H9 (cell line): Measurements from ENCODE around the gene FRY. TPM values are rescaled to one million over a fixed set of nuclear protein-coding genes. Genes with fewer than 3 reads are reported as not detected.

Source experiments
- DNase-seq: peaks from one replicate; pipeline ENCODE4 v3.0.0-alpha.2; 2017
- H2AFZ ChIP-seq: one replicate; pipeline ENCODE4 v1.6.1; 2013; ENCODE audit warnings: mild to moderate bottlenecking, low read length, control low read depth, moderate library complexity
- H2AK5ac ChIP-seq: 2 replicates; pipeline ENCODE4 v1.6.1; 2013; ENCODE audit warnings: low read length, control low read depth, mixed read lengths; ENCODE audit not compliant: insufficient read length
- H2BK120ac ChIP-seq: one replicate; pipeline ENCODE4 v1.6.1; 2013; ENCODE audit warnings: low read depth, mild to moderate bottlenecking, low read length, control low read depth, inconsistent platforms; ENCODE audit not compliant: poor library complexity, severe bottlenecking
- H2BK12ac ChIP-seq: 2 replicates; pipeline ENCODE4 v1.6.1; 2013; ENCODE audit warnings: low read length, control low read depth, mixed read lengths, low read depth; ENCODE audit not compliant: insufficient read length
- H2BK15ac ChIP-seq: 2 replicates; pipeline ENCODE4 v1.6.1; 2013; ENCODE audit warnings: low read depth, low read length, control low read depth
- H2BK20ac ChIP-seq: one replicate; pipeline ENCODE4 v1.6.1; 2013; ENCODE audit warnings: low read depth, mild to moderate bottlenecking, low read length, control low read depth, inconsistent platforms; ENCODE audit not compliant: poor library complexity, severe bottlenecking
- H2BK5ac ChIP-seq: 2 replicates; pipeline ENCODE4 v1.6.1; 2013; ENCODE audit warnings: low read length, control low read depth, mixed read lengths; ENCODE audit not compliant: insufficient read length
- H3K14ac ChIP-seq: 2 replicates; pipeline ENCODE4 v1.6.1; 2013; ENCODE audit warnings: low read length, control low read depth; ENCODE audit not compliant: insufficient read depth
- H3K18ac ChIP-seq: 2 replicates; pipeline ENCODE4 v1.6.1; 2013; ENCODE audit warnings: low read depth, mild to moderate bottlenecking, mixed read lengths, low read length, control low read depth; ENCODE audit not compliant: insufficient read length
- H3K23ac ChIP-seq: 2 replicates; pipeline ENCODE4 v1.6.1; 2013; ENCODE audit warnings: low read length, control low read depth, mixed read lengths, low read depth; ENCODE audit not compliant: insufficient read length
- H3K23me2 ChIP-seq: 2 replicates; pipeline ENCODE4 v1.6.1; 2013; ENCODE audit warnings: low read depth, mild to moderate bottlenecking, mixed read lengths, low read length, control low read depth; ENCODE audit not compliant: insufficient read length, poor library complexity, severe bottlenecking
- H3K27ac ChIP-seq: 2 replicates; pipeline ENCODE4 v1.5.1; 2013; ENCODE audit warnings: low read length, control low read depth, mixed read lengths, low read depth; ENCODE audit not compliant: insufficient read length
- H3K27me3 ChIP-seq: 2 replicates; pipeline ENCODE4 v1.6.1; 2013; ENCODE audit warnings: low read length, control low read depth, inconsistent platforms; ENCODE audit not compliant: insufficient read depth
- H3K4ac ChIP-seq: 2 replicates; pipeline ENCODE4 v1.6.1; 2013; ENCODE audit warnings: low read depth, mild to moderate bottlenecking, control low read depth, inconsistent platforms, low read length, moderate library complexity
- H3K4me1 ChIP-seq: 2 replicates; pipeline ENCODE4 v1.6.1; 2013; ENCODE audit warnings: low read length, control low read depth, inconsistent platforms; ENCODE audit not compliant: insufficient read depth
- H3K4me2 ChIP-seq: 2 replicates; pipeline ENCODE4 v1.6.1; 2013; ENCODE audit warnings: low read length, control low read depth, mixed read lengths; ENCODE audit not compliant: insufficient read length, insufficient read depth
- H3K56ac ChIP-seq: 2 replicates; pipeline ENCODE4 v1.6.1; 2013; ENCODE audit warnings: low read depth, mild to moderate bottlenecking, mixed read lengths, low read length, control low read depth; ENCODE audit not compliant: insufficient read length
- H3K79me1 ChIP-seq: 2 replicates; pipeline ENCODE4 v1.6.1; 2013; ENCODE audit warnings: low read depth, mild to moderate bottlenecking, moderate library complexity, low read length, control low read depth, inconsistent platforms; ENCODE audit not compliant: insufficient read depth, poor library complexity, severe bottlenecking
- H3K79me2 ChIP-seq: 2 replicates; pipeline ENCODE4 v1.6.1; 2013; ENCODE audit warnings: low read length, control low read depth, inconsistent platforms; ENCODE audit not compliant: insufficient read depth
- H3K9ac ChIP-seq: 2 replicates; pipeline ENCODE4 v1.6.1; 2013; ENCODE audit warnings: low read length, control low read depth, mixed read lengths; ENCODE audit not compliant: insufficient read length; ENCODE audit errors: extremely low read depth
- H3K9me3 ChIP-seq: one replicate; pipeline ENCODE4 v1.6.1; 2013; ENCODE audit warnings: low read depth, low read length, inconsistent platforms; ENCODE audit not compliant: control insufficient read depth
- H3T11ph ChIP-seq: one replicate; pipeline ENCODE4 v1.6.1; 2013; ENCODE audit warnings: mild to moderate bottlenecking, low read length, control low read depth, inconsistent platforms
- H4K20me1 ChIP-seq: one replicate; pipeline ENCODE4 v1.6.1; 2013; ENCODE audit not compliant: control insufficient read depth, insufficient read length, insufficient read depth
- H4K5ac ChIP-seq: 2 replicates; pipeline ENCODE4 v1.6.1; 2013; ENCODE audit warnings: low read depth, mild to moderate bottlenecking, mixed read lengths, low read length, control low read depth; ENCODE audit not compliant: insufficient read length
- H4K8ac ChIP-seq: replicated peaks from 2 replicates; pipeline ENCODE4 v1.6.1; 2013; ENCODE audit warnings: low read length, control low read depth, mixed read lengths, low read depth; ENCODE audit not compliant: insufficient read length
- H4K91ac ChIP-seq: 2 replicates; pipeline ENCODE4 v1.6.1; 2013; ENCODE audit warnings: low read depth, mild to moderate bottlenecking, moderate library complexity, mixed read lengths, low read length, control low read depth; ENCODE audit not compliant: insufficient read length
- H3K27ac Mint-ChIP-seq, 3 experiments: 2 replicates in 2 of 3; 3 replicates in 1 of 3; pipeline ENCODE4 v1.8.0; 2020 to 2021; ENCODE audit warnings: mixed read lengths in 3 of 3, mild to moderate bottlenecking in 1 of 3, moderate library complexity in 1 of 3
- H3K27me3 Mint-ChIP-seq: 2 replicates; pipeline ENCODE4 v1.8.0; 2021; ENCODE audit warnings: low read depth, mild to moderate bottlenecking, moderate library complexity, mixed read lengths
- H3K36me3 Mint-ChIP-seq, 3 experiments: 2 replicates in 2 of 3; 3 replicates in 1 of 3; pipeline ENCODE4 v1.8.0; 2020 to 2021; ENCODE audit warnings: low read depth in 3 of 3, mixed read lengths in 3 of 3; ENCODE audit not compliant: insufficient read depth in 1 of 3
- H3K4me1 Mint-ChIP-seq, 2 experiments: 2 replicates each; pipeline ENCODE4 v1.8.0; 2020; ENCODE audit warnings: mixed read lengths in 2 of 2
- H3K4me3 Mint-ChIP-seq, 2 experiments: 2 replicates in 1 of 2; 3 replicates in 1 of 2; pipeline ENCODE4 v1.8.0; 2020 to 2021; ENCODE audit warnings: mild to moderate bottlenecking in 2 of 2, mixed read lengths in 2 of 2, moderate library complexity in 1 of 2
- H3K9me3 Mint-ChIP-seq, 2 experiments: 2 replicates in 1 of 2; 3 replicates in 1 of 2; pipeline ENCODE4 v1.8.0; 2020; ENCODE audit warnings: mild to moderate bottlenecking in 2 of 2, mixed read lengths in 2 of 2, moderate library complexity in 1 of 2
- CTCF ChIP-seq: fragments of 200-600 bp; sonication (generic); conservative IDR thresholded peaks from 3 replicates; pipeline ENCODE4 v1.8.0; 2021; ENCODE audit warnings: antibody characterized with exemption, mild to moderate bottlenecking
- WGBS: extraction: QIAGEN DNeasy Blood & Tissue Kit; methylation state at CpG from one replicate; pipeline ENCODE4 v1.1.7; 2013; ENCODE audit warnings: missing lambda C conversion rate, low lambda C conversion rate, mixed read lengths; ENCODE audit not compliant: insufficient read length; ENCODE audit errors: extremely low coverage; 5-methylcytosine and 5-hydroxymethylcytosine counted together
- total RNA-seq: library from RNA; stranded (reverse); gene quantifications from 2 replicates; pipeline ENCODE4 v1.2.1, GENCODE V29; 2021

Gene FRY
- total RNA-seq, 1 experiment from 2014 or later = 5.2 TPM

- Histone ChIP-seq H3K9ac (no peak overlapping the region), H2BK20ac (no peak overlapping the region), H3K14ac (no peak overlapping the region), H3K56ac (no peak overlapping the region), H3K9me3 (no peaks in the 10 kb centered on the region), H2BK15ac (no peak overlapping the region), H4K8ac (no peak overlapping the region), H2BK5ac (no peak overlapping the region), H3K27me3 (no peaks in the 10 kb centered on the region), H2BK12ac (no peak overlapping the region), H3T11ph (no peak overlapping the region), H3K23me2 (no peaks in the 10 kb centered on the region), H3K79me1 (no peaks in the 10 kb centered on the region), H4K20me1 (no peaks in the 10 kb centered on the region), H3K4me1 (no peaks in the 10 kb centered on the region), H2AFZ (no peak overlapping the region), H3K18ac (no peak overlapping the region), H3K23ac (no peak overlapping the region), H4K5ac (no peak overlapping the region), H2BK120ac (no peak overlapping the region), H2AK5ac (no peak overlapping the region), H3K4ac (no peak overlapping the region), H3K27ac (no peak overlapping the region), H3K4me2 (no peak overlapping the region), H3K79me2 (no peaks in the 10 kb centered on the region), H4K91ac (no peak overlapping the region)
- Mint-ChIP-seq H3K9me3 (no peaks in the 10 kb centered on the region), H3K4me1 (peaks cover 3 to 6% of the 10 kb centered on the region in 2 experiments; a peak in 3 of 4 replicates), H3K36me3 (peaks cover 3 to 6% (median 4%) of the 10 kb centered on the region in 3 experiments; a peak in 3 of 7 replicates), H3K4me3 (no peak overlapping the region), H3K27me3 (no peaks in the 10 kb centered on the region), H3K27ac (no peak overlapping the region; a peak in 3 of 7 replicates)
- no CpG with 5 or more reads among the region's 6 CpGs for WGBS
- DNase-seq = no peak
- no peak for TF ChIP-seq CTCF
Measured at GRCh38 chr13:32222046-32222676, 190.6 kb downstream of the FRY start.
